HCT116 (cell line): ENCODE results near the gene SMIM3. TPM values are rescaled to one million over a fixed set of nuclear protein-coding genes. Genes with fewer than 3 reads are reported as not detected.
"Not testable (repeated sequence)": the region's sequence is repeated elsewhere in the genome, so short reads cannot be mapped to it uniquely, and the experiment has no call there.

Source experiments
- ATAC-seq: fragments of 200-7000 bp; cut with Tn5 transposase; 2 replicates; pipeline ENCODE4 v1.9.1; 2020; ENCODE audit warnings: mild to moderate bottlenecking, moderate library complexity
- BruUV-seq: library from RNA; stranded (reverse); fragments of 400-500 nt; replicated peaks from 2 replicates; lab custom pipeline; 2021; lab: Mats Ljungman, UMichigan
- CTCF ChIA-PET: fragments of 300-600 bp; sonication (Branson Sonifier 250); formaldehyde crosslinking; loops from one replicate; lab custom pipeline; 2021; ENCODE audit warnings: antibody characterized with exemption; lab: Charles Lee
- POLR2A ChIA-PET: fragments of 300-600, 350-600 bp; sonication (Branson Sonifier 250); formaldehyde crosslinking; loops from one replicate; lab custom pipeline; 2021; ENCODE audit warnings: antibody characterized with exemption; lab: Charles Lee
- RAD21 ChIA-PET, 2 experiments: fragments of 300-600 bp; sonication (Branson Sonifier 250); formaldehyde crosslinking; loops; one replicate each; lab custom pipeline; 2023; ENCODE audit warnings: low total read pairs in 2 of 2; ENCODE audit not compliant: uncharacterized antibody in 2 of 2, unreplicated experiment in 2 of 2, low non-redundant PET in 1 of 2; lab: Charles Lee
- DNase-seq: peaks from one replicate; pipeline ENCODE4 v3.0.0-alpha.2; 2010; ENCODE audit warnings: low read depth, low spot score
- H2AFZ ChIP-seq: fragments of 200-600 bp; shearing (Covaris generic), sonication (generic); 2 replicates; pipeline ENCODE4 v1.6.1; 2017; ENCODE audit warnings: low read depth, mixed run types, mixed read lengths, antibody characterized with exemption, low read length; ENCODE audit not compliant: poor library complexity, severe bottlenecking
- H3K27ac ChIP-seq: 2 replicates; pipeline ENCODE4 v1.5.1; 2012; ENCODE audit warnings: low read depth, low read length
- H3K27me3 ChIP-seq: fragments of 200-600 bp; sonication (generic); 2 replicates; pipeline ENCODE4 v1.6.1; 2016; ENCODE audit warnings: mixed run types, low read length, mixed read lengths; ENCODE audit not compliant: insufficient read depth
- H3K36me3 ChIP-seq, 2 experiments: fragments of 200-500 bp in 1 of 2; fragments of 200-600 bp in 1 of 2; sonication (Bioruptor generic) in 1 of 2; sonication (generic) in 1 of 2; 2 replicates each; pipeline versions ENCODE4 v1.5.1 to v1.6.1; 2014 to 2016; ENCODE audit warnings: low read length in 2 of 2, inconsistent platforms in 1 of 2, mixed read lengths in 1 of 2, mixed run types in 1 of 2; ENCODE audit not compliant: insufficient read depth in 2 of 2, control insufficient read depth in 1 of 2
- H3K4me1 ChIP-seq, 2 experiments: fragments of 200-600 bp in 1 of 2; sonication (generic) in 1 of 2; 2 replicates each; pipeline versions ENCODE4 v1.5.1 to v1.6.1; 2012 to 2017; ENCODE audit warnings: low read length in 2 of 2, inconsistent platforms in 1 of 2, mild to moderate bottlenecking in 1 of 2, mixed read lengths in 1 of 2, mixed run types in 1 of 2, moderate library complexity in 1 of 2; ENCODE audit not compliant: insufficient read depth in 2 of 2, control insufficient read depth in 1 of 2
- H3K4me2 ChIP-seq: fragments of 200-600 bp; sonication (generic); 2 replicates; pipeline ENCODE4 v1.6.1; 2017; ENCODE audit warnings: mixed run types, low read length, mixed read lengths
- H3K4me3 ChIP-seq, 2 experiments: fragments of 200-600 bp in 1 of 2; sonication (generic) in 1 of 2; replicated peaks in 1 of 2; 2 replicates each; pipeline ENCODE4 v1.5.1; 2011 to 2016; ENCODE audit warnings: low read length in 2 of 2, control low read depth in 1 of 2, low read depth in 1 of 2, mild to moderate bottlenecking in 1 of 2, mixed read lengths in 1 of 2, mixed run types in 1 of 2
- H3K79me2 ChIP-seq: fragments of 200-600 bp; sonication (generic); 2 replicates; pipeline ENCODE4 v1.6.1; 2017; ENCODE audit warnings: mild to moderate bottlenecking, mixed run types, low read length, moderate library complexity, mixed read lengths; ENCODE audit not compliant: insufficient read depth
- H3K9ac ChIP-seq: fragments of 200-600 bp; sonication (generic); 2 replicates; pipeline ENCODE4 v1.6.1; 2016; ENCODE audit warnings: low read length, mixed read lengths
- H3K9me2 ChIP-seq: fragments of 200-600 bp; sonication (generic), shearing (Covaris generic); 2 replicates; pipeline ENCODE4 v1.6.1; 2017; ENCODE audit warnings: mixed run types, mild to moderate bottlenecking, moderate library complexity; ENCODE audit not compliant: insufficient read depth
- H3K9me3 ChIP-seq, 2 experiments: fragments of 200-500 bp in 1 of 2; fragments of 200-600 bp in 1 of 2; sonication (Bioruptor generic) in 1 of 2; sonication (generic) in 1 of 2; 2 replicates each; pipeline ENCODE4 v1.6.1; 2014 to 2017; ENCODE audit warnings: low read length in 2 of 2, mixed read lengths in 2 of 2, inconsistent platforms in 1 of 2, low read depth in 1 of 2, mild to moderate bottlenecking in 1 of 2, mixed run types in 1 of 2, moderate library complexity in 1 of 2; ENCODE audit not compliant: control insufficient read depth in 1 of 2, insufficient read depth in 1 of 2
- H4K20me1 ChIP-seq: fragments of 200-600 bp; sonication (generic), shearing (Covaris generic); 2 replicates; pipeline ENCODE4 v1.6.1; 2017; ENCODE audit warnings: mixed run types, mild to moderate bottlenecking, moderate library complexity; ENCODE audit not compliant: insufficient read depth
- CBX3 ChIP-seq: IDR thresholded peaks from 2 replicates; pipeline ENCODE4 v1.6.1; 2012; ENCODE audit warnings: low read depth
- CEBPB ChIP-seq: IDR thresholded peaks from 2 replicates; pipeline ENCODE4 v1.6.1; 2012; ENCODE audit warnings: low read depth
- ELF1 ChIP-seq: IDR thresholded peaks from 2 replicates; pipeline ENCODE4 v1.6.1; 2012; ENCODE audit warnings: low read depth, borderline replicate concordance
- EZH2phosphoT487 ChIP-seq: fragments of 200-600 bp; IDR thresholded peaks from 2 replicates; pipeline ENCODE4 v1.6.1; 2018; ENCODE audit warnings: antibody characterized with exemption, borderline replicate concordance
- JUND ChIP-seq: IDR thresholded peaks from 2 replicates; pipeline ENCODE4 v1.6.1; 2012
- POLR2A ChIP-seq: IDR thresholded peaks from 2 replicates; pipeline ENCODE4 v1.7.0; 2011; ENCODE audit warnings: borderline replicate concordance; ENCODE audit not compliant: insufficient read depth, insufficient read length; ENCODE audit errors: extremely low read depth
- RAD21 ChIP-seq: IDR thresholded peaks from 2 replicates; pipeline ENCODE4 v1.6.1; 2012; ENCODE audit warnings: low read depth, mild to moderate bottlenecking
- SIN3A ChIP-seq: IDR thresholded peaks from 2 replicates; pipeline ENCODE4 v1.6.1; 2012; ENCODE audit warnings: low read depth
- SP1 ChIP-seq: IDR thresholded peaks from 2 replicates; pipeline ENCODE4 v1.6.1; 2012; ENCODE audit warnings: low read depth
- TCF7L2 ChIP-seq: IDR thresholded peaks from 2 replicates; pipeline ENCODE4 v1.7.0; 2011; ENCODE audit warnings: borderline replicate concordance, inconsistent platforms; ENCODE audit not compliant: insufficient read depth, insufficient read length; ENCODE audit errors: extremely low read depth
- YY1 ChIP-seq: IDR thresholded peaks from 2 replicates; pipeline ENCODE4 v1.6.1; 2011; ENCODE audit warnings: low read length, low read depth, moderate library complexity, mild to moderate bottlenecking; ENCODE audit not compliant: insufficient replicate concordance; ENCODE audit errors: extremely low read depth
- ZNF274 ChIP-seq: fragments of 200-500 bp; sonication (Bioruptor generic); IDR thresholded peaks from 2 replicates; pipeline ENCODE4 v1.6.1; 2014; ENCODE audit warnings: mild to moderate bottlenecking, low read depth, low read length, inconsistent platforms
- intact Hi-C: fragments of 100-400 bp; cut with micrococcal nuclease; formaldehyde crosslinking; loops from 2 replicates; pipeline ENCODE4 v1.10.0; 2022
- total RNA-seq: library from RNA; stranded (reverse); gene quantifications from one replicate; pipeline ENCODE4 v1.2.1, GENCODE V29; 2021; ENCODE audit not compliant: unreplicated experiment
- TF ChIP-seq, protein P1 (sequence below), 3 experiments: fragments of 200-600 bp in 1 of 3; sonication (generic) in 1 of 3; IDR thresholded peaks in 2 of 3; conservative IDR thresholded peaks in 1 of 3; 2 replicates each; pipeline ENCODE4 v1.5.1; 2012 to 2017; ENCODE audit warnings: low read depth in 2 of 3, low read length in 2 of 3, antibody characterized with exemption in 1 of 3, borderline replicate concordance in 1 of 3, control low read depth in 1 of 3, mild to moderate bottlenecking in 1 of 3, mixed read lengths in 1 of 3, mixed run types in 1 of 3, moderate library complexity in 1 of 3; ENCODE audit not compliant: insufficient read depth in 1 of 3

SMIM3 gene
- total RNA-seq, 1 experiment from 2014 or later: 35.4 TPM

DNA sequence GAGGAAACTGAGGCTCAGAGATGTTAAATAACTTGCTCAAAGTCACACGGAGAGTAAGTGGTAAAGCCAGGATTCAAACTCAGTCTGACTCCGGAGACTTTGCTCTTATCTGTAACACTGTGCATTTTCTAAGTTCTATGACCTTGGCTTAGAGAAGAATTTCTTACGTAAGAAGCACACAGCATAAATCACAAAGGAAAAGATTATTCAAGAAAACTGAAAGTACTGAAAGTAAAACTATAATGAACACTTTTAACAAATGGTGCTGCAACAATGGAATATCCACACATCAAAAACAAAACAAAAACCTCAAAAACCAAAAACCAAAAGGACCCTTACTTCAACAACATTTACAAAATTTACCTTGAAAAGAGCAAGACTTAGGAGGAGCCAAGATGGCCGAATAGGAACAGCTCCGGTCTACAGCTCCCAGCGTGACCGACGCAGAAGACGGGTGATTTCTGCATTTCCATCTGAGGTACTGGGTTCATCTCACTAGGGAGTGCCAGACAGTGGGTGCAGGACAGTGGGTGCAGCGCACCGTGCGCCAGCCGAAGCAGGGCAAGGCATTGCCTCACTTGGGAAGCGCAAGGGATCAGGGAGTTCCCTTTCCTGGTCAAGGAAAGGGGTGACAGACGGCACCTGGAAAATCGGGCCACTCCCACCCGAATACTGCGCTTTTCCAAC, 36.0 kb upstream of the SMIM3 start:
- H3K36me3 ChIP-seq, H2AFZ ChIP-seq, BruUV-seq, H3K27me3 ChIP-seq, H4K20me1 ChIP-seq, H3K9me2 ChIP-seq, H3K4me2 ChIP-seq, ATAC-seq, H3K4me1 ChIP-seq, intact Hi-C loops, H3K27ac ChIP-seq, H3K4me3 ChIP-seq, H3K9ac ChIP-seq, H3K9me3 ChIP-seq, CTCF ChIA-PET, RAD21 ChIA-PET, DNase-seq: not testable (repeated sequence)
- POLR2A ChIA-PET: interaction anchor here (1.6 kb wide), 1 partner anchor 16 kb away, joined by 4 read pairs; the partner anchor contains the start of gene DCTN4
- peaks cover 47% of the 10 kb centered on the region for H3K79me2 ChIP-seq

DNA sequence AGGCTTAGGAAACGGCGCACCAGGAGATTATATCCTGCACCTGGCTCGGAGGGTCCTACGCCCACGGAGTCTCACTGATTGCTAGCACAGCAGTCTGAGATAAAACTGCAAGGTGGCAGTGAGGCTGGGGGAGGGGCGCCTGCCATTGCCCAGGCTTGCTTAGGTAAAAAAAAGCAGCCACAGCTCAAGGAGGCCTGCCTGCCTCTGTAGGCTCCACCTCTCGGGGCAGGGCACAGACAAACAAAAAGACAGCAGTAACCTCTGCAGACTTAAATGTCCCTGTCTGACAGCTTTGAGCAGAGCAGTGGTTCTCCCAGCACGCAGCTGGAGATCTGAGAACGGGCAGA, 35.4 kb upstream of the SMIM3 start:
- peaks cover 41% of the 10 kb centered on the region for H3K79me2 ChIP-seq
- H3K9me3 ChIP-seq, H3K27ac ChIP-seq, H3K9me2 ChIP-seq, H3K36me3 ChIP-seq, BruUV-seq, intact Hi-C loops, H3K27me3 ChIP-seq, H3K4me3 ChIP-seq, CTCF ChIA-PET, RAD21 ChIA-PET, H2AFZ ChIP-seq, DNase-seq, ATAC-seq, H3K9ac ChIP-seq, H3K4me2 ChIP-seq, POLR2A ChIA-PET, H3K4me1 ChIP-seq, H4K20me1 ChIP-seq: not testable (repeated sequence)

DNA sequence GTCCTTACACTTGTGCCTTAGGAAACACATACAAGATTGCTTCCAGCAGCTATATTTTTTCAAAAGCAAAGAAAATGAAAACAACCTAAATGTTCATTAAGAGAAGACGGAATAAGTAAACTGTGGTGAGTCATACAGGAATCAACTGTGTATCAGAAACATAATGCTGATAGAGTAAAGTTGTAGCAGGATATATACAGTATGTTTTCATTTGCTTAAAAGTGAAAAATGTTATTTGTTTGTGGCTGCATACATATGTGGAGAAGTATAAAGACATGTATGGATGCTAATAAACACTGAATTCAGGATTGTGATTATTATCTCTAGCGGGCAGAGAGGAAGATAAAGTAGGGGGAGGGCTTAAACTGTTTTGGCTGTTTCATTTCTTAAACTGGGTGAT, 28.1 kb upstream of the SMIM3 start:
- DNase-seq (no peak), ATAC-seq (no peak)
- peaks cover 65% of the 10 kb centered on the region for H3K79me2 ChIP-seq
- BruUV-seq: no TSS peak
- RAD21 ChIA-PET: no interaction called here
- CTCF ChIA-PET: no interaction called here
- 0 out of 2 replicates have a peak, but pooled peaks cover 5% of the 10 kb centered on the region for H4K20me1 ChIP-seq
- peaks cover 30 to 42% of the 10 kb centered on the region in 2 experiments for H3K36me3 ChIP-seq
- H3K9me2 ChIP-seq: no peaks in the 10 kb centered on the region
- no peaks in the 10 kb centered on the region for H3K27me3 ChIP-seq
- no peak overlapping the region for H3K27ac ChIP-seq
- intact Hi-C loops: no loop called here
- no peaks in the 10 kb centered on the region for H3K9me3 ChIP-seq
- H3K4me2 ChIP-seq: no peak overlapping the region
- no peak overlapping the region for H2AFZ ChIP-seq
- POLR2A ChIA-PET: no interaction called here
- no peak overlapping the region for H3K9ac ChIP-seq
- H3K4me3 ChIP-seq: no peak overlapping the region
- no peaks in the 10 kb centered on the region for H3K4me1 ChIP-seq
- TF ChIP-seq ZNF274 (no peak), ELF1 (no peak), CBX3 (no peak), SIN3A (no peak), EZH2phosphoT487 (no peak), TCF7L2 (no peak), POLR2A (no peak), RAD21 (no peak), JUND (no peak), CEBPB (no peak), YY1 (no peak), SP1 (no peak)
- TF ChIP-seq, protein P1, sequence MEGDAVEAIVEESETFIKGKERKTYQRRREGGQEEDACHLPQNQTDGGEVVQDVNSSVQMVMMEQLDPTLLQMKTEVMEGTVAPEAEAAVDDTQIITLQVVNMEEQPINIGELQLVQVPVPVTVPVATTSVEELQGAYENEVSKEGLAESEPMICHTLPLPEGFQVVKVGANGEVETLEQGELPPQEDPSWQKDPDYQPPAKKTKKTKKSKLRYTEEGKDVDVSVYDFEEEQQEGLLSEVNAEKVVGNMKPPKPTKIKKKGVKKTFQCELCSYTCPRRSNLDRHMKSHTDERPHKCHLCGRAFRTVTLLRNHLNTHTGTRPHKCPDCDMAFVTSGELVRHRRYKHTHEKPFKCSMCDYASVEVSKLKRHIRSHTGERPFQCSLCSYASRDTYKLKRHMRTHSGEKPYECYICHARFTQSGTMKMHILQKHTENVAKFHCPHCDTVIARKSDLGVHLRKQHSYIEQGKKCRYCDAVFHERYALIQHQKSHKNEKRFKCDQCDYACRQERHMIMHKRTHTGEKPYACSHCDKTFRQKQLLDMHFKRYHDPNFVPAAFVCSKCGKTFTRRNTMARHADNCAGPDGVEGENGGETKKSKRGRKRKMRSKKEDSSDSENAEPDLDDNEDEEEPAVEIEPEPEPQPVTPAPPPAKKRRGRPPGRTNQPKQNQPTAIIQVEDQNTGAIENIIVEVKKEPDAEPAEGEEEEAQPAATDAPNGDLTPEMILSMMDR (IDR thresholded peaks at IDR 0.05 in 2 of 3, conservative IDR thresholded peaks at IDR 0.05 in 1 of 3; ENCODE audit: borderline replicate concordance in 1 of 3, insufficient read depth in 1 of 3, low read depth in 2 of 3, low read length in 2 of 3): no peak
